ENCODE data around the gene FAM161A.
"Not testable (repeated sequence)": the region's sequence is repeated elsewhere in the genome, so short reads cannot be mapped to it uniquely, and the experiment has no call there.

FAM161A gene

DNA sequence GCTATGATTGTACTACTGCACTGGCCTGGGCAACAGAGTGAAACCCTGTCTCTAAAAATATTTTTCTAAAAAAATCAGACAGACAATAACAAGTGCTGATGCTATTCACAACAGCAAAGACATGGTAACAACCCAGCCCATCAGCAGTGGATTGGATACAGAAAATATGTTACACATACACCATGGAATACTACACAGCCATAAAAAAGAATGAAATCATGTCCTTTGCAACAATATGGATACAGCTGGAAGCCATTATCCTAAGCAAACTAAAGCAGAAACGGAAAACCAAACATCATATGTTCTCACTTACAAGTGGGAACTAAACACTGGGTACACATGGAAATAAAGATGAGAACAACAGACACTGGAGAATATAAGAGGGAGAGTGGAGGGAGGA lies 19.9 kb downstream of the FAM161A start:
- TF ChIP-seq, protein P1, sequence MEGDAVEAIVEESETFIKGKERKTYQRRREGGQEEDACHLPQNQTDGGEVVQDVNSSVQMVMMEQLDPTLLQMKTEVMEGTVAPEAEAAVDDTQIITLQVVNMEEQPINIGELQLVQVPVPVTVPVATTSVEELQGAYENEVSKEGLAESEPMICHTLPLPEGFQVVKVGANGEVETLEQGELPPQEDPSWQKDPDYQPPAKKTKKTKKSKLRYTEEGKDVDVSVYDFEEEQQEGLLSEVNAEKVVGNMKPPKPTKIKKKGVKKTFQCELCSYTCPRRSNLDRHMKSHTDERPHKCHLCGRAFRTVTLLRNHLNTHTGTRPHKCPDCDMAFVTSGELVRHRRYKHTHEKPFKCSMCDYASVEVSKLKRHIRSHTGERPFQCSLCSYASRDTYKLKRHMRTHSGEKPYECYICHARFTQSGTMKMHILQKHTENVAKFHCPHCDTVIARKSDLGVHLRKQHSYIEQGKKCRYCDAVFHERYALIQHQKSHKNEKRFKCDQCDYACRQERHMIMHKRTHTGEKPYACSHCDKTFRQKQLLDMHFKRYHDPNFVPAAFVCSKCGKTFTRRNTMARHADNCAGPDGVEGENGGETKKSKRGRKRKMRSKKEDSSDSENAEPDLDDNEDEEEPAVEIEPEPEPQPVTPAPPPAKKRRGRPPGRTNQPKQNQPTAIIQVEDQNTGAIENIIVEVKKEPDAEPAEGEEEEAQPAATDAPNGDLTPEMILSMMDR (conservative IDR thresholded peaks at IDR 0.05; ENCODE audit: low read length), result no peak
- H3K4me3 ChIP-seq (ENCODE audit: low read length), result no peak overlapping the region

DNA sequence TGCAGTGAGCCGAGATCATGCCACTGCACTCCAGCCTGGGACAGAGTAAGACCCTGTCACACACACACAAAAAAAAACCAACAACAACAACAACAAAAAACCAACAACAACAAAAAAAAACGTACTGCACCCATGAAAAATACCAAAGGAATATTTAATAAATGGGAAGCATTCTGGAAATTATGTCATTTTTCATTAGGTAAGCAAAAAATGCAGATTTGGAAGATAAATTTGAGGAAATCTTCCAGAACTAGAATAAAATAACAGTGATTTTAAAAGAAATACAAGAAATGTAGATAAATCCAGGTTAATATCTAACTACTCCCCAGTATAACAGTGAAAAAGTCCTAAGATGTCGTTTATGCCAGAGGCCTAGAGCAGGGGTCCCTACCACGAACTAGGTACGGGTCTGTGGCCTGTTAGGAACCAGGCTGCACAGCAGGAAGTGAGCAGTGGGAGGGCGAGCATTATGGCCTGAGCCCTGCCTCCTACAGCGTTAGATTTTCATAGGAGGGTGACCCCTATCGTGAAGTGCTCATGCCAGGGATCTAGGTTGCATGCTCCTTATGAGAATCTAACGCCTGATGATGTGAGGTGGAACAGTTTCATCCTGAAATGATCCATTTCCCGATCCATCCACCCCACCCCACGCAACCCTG lies 21.5 kb downstream of the FAM161A start:
- TF ChIP-seq, protein P1 (conservative IDR thresholded peaks at IDR 0.05; ENCODE audit: low read length), result no peak
- DNase-seq (ENCODE audit: low read depth), result no peak
- no peak overlapping the region for H3K4me3 ChIP-seq (ENCODE audit: low read length)

More for the DNA sequence above, 19.9 kb downstream of the FAM161A start:
- no peak for DNase-seq (ENCODE audit: low read depth)

DNA sequence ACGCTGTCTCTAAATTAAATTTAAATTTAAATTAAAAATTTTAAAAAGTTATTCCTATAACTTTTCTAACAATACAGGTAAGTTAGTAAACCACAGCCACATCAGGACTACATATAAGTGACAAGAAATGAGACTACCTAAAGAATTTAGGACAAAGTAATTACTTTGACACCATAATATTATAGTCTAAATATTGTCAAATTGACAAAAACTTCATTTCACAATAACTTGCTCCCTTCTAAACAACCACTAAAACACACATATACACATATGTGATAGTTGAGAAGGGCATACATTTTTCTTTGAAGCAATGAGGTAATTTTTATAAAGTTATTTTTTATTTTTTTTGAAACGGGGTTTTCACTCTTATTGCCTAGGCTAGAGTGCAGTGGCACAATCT lies 31.6 kb downstream of the FAM161A start:
- H3K4me3 ChIP-seq (ENCODE audit: low read length), result no peak overlapping the region
- no peak for DNase-seq (ENCODE audit: low read depth)
- TF ChIP-seq, protein P1 (conservative IDR thresholded peaks at IDR 0.05; ENCODE audit: low read length), result no peak

DNA sequence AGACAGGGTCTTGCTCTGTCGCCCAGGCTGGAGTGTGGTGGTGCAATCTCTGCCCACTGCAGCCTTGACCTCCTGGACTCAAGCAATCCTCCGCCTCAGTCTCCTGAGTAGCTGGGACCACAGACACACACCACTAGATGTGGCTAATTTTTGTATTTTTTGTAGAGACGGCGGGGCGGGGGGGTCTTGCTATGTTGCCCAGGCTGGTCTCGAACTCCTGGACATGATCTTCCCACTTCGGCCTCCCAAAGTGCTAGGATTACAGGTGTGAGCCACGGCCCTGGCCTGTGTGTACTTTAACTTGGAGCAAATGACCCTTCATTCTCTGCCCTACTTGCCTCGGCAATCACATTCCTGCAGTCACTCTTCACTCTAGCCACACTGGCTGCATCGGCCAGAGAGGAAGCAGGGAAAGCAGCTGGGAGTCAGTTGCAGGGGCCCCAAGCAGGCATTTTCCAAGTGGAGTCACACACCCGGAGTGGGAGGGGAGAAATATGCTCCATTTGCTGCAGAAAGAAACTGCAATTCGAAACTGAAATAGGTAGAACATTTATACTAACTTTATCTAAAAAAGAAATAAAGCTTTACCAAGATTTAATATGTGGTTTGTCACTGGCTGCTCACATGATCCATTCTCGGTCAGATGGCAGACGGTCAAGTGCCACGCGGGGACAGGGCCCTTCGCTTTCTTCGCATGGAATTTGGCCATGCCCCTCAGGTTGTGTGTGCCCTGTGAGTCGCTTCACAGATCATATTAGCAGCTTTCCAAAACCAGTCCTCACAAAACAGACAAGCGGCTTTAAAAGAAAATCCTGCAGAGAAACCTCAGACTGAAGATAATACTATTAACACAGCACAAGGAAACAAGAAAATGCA lies 37.1 kb downstream of the FAM161A start:
- TF ChIP-seq, protein P1 (conservative IDR thresholded peaks at IDR 0.05; ENCODE audit: low read length), result no peak
- no peak overlapping the region for H3K4me3 ChIP-seq (ENCODE audit: low read length)
- no peak for DNase-seq (ENCODE audit: low read depth)

DNA sequence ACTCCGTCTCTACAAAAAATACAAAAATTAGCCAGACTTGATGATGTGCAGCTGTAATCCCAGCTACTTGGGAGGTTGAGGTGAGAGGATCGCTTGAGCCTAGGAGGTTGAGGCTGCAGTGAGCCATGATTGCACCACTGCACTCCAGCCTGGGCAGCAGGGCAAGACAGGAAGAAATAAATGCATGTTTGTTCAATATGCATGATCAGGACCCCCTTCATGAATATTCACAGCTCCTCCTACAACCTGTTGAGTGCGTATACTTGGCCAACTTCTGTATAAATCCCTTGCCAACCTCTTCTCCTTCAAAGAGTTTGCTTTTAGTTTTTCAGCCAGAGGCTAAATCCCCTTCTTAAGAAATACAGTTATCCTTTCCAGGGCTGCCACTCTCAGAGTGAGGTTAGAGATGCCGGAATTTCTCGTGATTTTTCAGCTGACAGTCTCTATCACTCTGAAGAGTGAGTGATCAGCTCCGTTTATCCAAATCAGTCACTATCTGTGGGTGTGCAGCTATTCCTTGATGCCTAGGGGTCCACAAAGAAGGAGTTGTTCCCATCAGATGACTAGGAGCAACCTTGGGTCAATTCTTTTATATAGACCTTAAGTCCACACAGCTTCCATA lies 39.2 kb downstream of the FAM161A start:
- TF ChIP-seq, protein P1 (conservative IDR thresholded peaks at IDR 0.05; ENCODE audit: low read length), result no peak
- DNase-seq (ENCODE audit: low read depth), result no peak
- H3K4me3 ChIP-seq (ENCODE audit: low read length), result no peak overlapping the region

DNA sequence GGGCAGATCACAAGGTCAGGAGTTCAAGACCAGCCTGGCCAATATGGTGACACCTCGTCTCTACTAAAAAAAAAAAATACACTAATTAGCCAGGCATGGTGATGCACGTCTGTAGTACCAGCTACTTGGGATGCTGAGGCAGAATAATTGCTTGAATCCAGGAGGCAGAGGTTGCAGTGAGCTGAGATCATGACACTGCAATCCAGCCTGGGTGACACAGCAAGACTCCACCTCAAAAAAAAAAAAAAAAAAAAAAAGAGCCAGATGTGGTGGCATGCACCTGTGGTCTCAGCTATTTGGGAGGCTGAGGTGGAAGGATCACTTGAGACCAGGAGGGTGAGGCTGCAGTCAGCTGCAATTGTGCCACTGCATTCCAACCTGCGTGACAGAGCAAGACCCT lies 40.5 kb downstream of the FAM161A start:
- not testable (repeated sequence) for DNase-seq (ENCODE audit: low read depth); H3K4me3 ChIP-seq (ENCODE audit: low read length)

DNA sequence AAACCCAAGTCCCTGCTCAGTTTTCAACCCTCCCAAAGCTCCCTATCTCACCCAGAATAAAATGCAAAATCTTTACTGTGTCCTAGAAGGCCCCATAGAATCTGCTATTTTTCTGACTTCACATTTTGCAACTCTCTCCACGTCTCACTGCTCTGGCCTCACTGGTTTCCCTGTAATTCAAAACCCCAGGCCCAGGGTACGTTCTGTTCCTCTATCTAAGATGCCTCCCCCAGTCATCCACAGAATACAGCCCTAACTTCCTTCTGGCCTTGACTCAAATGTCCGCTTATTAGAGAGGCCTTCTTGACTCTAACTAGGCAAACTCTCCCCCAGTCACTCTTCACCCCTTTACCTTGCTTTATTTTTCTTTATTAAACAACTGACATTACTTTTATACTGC lies 42.0 kb downstream of the FAM161A start:
- no peak overlapping the region for H3K4me3 ChIP-seq (ENCODE audit: low read length)
- TF ChIP-seq, protein P1 (conservative IDR thresholded peaks at IDR 0.05; ENCODE audit: low read length), result no peak
- DNase-seq (ENCODE audit: low read depth), result no peak

DNA sequence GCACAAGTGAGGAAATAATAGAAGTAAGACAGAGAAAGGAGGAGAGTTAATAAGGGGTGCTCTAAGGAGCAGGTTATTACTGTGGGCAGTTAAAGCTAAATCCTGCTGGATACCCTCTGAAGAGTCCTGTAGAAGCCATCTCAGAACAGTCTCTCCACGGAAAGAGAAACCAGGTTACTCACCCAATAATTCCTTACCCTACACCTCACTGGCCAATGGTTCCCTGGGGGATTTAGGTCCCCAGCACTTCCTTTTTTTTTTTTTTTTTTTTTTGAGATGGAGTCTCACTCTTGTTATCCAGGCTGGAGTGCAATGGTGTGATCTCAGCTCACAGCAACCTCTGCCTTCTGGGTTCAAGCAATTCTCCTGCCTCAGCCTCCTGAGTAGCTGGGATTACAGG lies 43.7 kb downstream of the FAM161A start:
- not testable (repeated sequence) for DNase-seq (ENCODE audit: low read depth); H3K4me3 ChIP-seq (ENCODE audit: low read length)

DNA sequence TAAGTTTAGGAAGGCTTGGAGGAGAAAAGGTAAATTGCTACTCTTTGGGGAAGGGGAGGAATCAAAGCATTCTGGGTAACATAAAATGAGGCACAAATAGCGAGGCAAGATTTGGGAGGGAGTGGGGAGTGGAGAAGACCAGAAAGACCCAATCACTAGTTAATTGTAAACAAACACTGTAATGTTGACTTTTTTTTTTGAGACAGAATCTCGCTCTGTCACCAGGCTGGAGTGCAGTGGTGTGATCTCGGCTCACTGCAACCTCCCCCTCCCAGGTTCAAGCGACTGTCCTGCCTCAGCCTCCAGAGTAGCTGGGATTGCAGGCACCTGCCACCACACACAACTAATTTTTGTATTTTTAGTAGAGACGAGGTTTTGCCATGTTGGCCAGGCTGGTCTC lies 45.2 kb downstream of the FAM161A start:
- not testable (repeated sequence) for DNase-seq (ENCODE audit: low read depth); H3K4me3 ChIP-seq (ENCODE audit: low read length)

Data from AG10803 (cell line).